DOHH2 (cell line): Measurements from ENCODE around the gene FAM180A.
"Not testable (repeated sequence)": the region's sequence is repeated elsewhere in the genome, so short reads cannot be mapped to it uniquely, and the experiment has no call there.

Source experiments
- H3F3A ChIP-seq: fragments of 200-600 bp; sonication (generic), shearing (Covaris generic); 2 replicates; pipeline ENCODE4 v1.6.0; 2016; ENCODE audit warnings: antibody characterized with exemption, mild to moderate bottlenecking; ENCODE audit not compliant: control insufficient read depth, insufficient read depth
- H3K27ac ChIP-seq: fragments of 200-600 bp; sonication (generic); 2 replicates; pipeline ENCODE4 v1.5.1; 2014; ENCODE audit warnings: low read depth, mild to moderate bottlenecking, low read length, moderate library complexity
- H3K27me3 ChIP-seq: fragments of 200-600 bp; sonication (generic); 2 replicates; pipeline ENCODE4 v1.6.1; 2014; ENCODE audit warnings: mild to moderate bottlenecking, low read length, mixed read lengths; ENCODE audit not compliant: control insufficient read depth
- H3K36me3 ChIP-seq: fragments of 200-600 bp; sonication (generic); 2 replicates; pipeline ENCODE4 v1.6.1; 2014; ENCODE audit warnings: mild to moderate bottlenecking, low read length, moderate library complexity, mixed read lengths; ENCODE audit not compliant: control insufficient read depth
- H3K4me1 ChIP-seq: fragments of 200-600 bp; sonication (generic); 2 replicates; pipeline ENCODE4 v1.6.1; 2014; ENCODE audit warnings: mild to moderate bottlenecking, low read length, mixed read lengths; ENCODE audit not compliant: control insufficient read depth
- H3K4me2 ChIP-seq: fragments of 200-600 bp; sonication (generic); 2 replicates; pipeline ENCODE4 v1.6.0; 2014; ENCODE audit warnings: mild to moderate bottlenecking, low read length, moderate library complexity
- H3K4me3 ChIP-seq: fragments of 200-600 bp; sonication (generic); 2 replicates; pipeline ENCODE4 v1.5.1; 2014; ENCODE audit warnings: mild to moderate bottlenecking, low read length, mixed read lengths
- H3K79me2 ChIP-seq: fragments of 200-600 bp; sonication (generic); 2 replicates; pipeline ENCODE4 v1.6.1; 2014; ENCODE audit warnings: mild to moderate bottlenecking, low read length, mixed read lengths; ENCODE audit not compliant: control insufficient read depth
- H3K9me2 ChIP-seq: fragments of 200-600 bp; sonication (generic); replicated peaks from 2 replicates; pipeline ENCODE4 v1.6.1; 2014; ENCODE audit warnings: mild to moderate bottlenecking, low read length, mixed read lengths; ENCODE audit not compliant: control insufficient read depth
- H3K9me3 ChIP-seq: fragments of 200-600 bp; sonication (generic); 2 replicates; pipeline ENCODE4 v1.6.1; 2014; ENCODE audit warnings: antibody characterized with exemption, low read length, mixed read lengths; ENCODE audit not compliant: control insufficient read depth, insufficient read depth
- H4K20me1 ChIP-seq: fragments of 200-600 bp; sonication (generic); 2 replicates; pipeline ENCODE4 v1.6.0; 2014; ENCODE audit warnings: low read depth, mild to moderate bottlenecking, antibody characterized with exemption, low read length, moderate library complexity; ENCODE audit not compliant: control insufficient read depth, insufficient read depth
- EZH2phosphoT487 ChIP-seq: fragments of 200-600 bp; sonication (generic); IDR thresholded peaks from 2 replicates; pipeline ENCODE4 v1.6.1; 2017; ENCODE audit warnings: borderline replicate concordance, mild to moderate bottlenecking, antibody characterized with exemption, low read length, moderate library complexity, mixed read lengths
- TF ChIP-seq, protein P1 (sequence below): fragments of 200-600 bp; sonication (generic); IDR thresholded peaks from one replicate; pipeline ENCODE4 v1.5.1; 2014; ENCODE audit warnings: antibody characterized with exemption, mild to moderate bottlenecking, low read depth, low read length; ENCODE audit not compliant: poor library complexity, severe bottlenecking

Gene FAM180A

DNA sequence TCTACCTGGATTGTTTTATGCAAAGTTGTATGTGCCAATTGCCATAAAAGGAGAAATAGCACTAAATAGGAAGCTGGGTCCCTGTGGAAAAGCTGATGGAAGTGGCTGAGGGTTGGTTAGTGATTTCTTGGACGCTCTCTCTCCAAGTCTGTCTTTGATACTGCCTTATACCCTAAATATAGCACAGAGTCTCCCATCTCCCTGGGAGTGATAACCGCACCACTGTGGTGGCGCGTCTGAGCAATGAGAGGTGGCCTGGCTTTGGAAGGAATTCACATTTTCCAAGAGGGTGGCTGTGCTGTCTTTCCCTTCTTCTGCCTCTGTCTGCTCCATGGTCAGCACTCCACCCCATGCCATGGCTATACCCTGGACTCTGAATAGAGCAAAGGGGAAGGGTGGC is 55.1 kb downstream of the FAM180A start:
- no peak overlapping the region for H3K27ac ChIP-seq
- H3K27me3 ChIP-seq = no peaks in the 10 kb centered on the region
- H3K36me3 ChIP-seq = no peaks in the 10 kb centered on the region

DNA sequence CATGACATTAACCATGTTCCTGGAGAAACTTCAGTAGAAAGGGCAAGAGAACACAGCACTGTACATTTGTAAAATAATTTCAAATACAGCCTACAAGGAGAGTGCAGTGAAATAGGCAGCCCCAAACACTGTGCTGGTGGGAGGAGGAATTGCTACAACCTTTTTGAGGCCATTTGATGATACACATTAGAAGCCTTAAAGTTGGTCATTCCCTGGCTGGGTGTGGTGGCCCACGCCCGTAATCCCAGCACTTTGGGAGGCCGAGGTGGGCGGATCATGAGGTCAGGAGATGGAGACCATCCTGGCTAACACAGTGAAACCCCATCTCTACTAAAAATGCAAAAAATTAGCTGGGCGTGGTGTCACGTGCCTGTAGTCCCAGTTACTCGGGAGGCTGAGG is 56.0 kb downstream of the FAM180A start:
- H3K36me3 ChIP-seq, H3K9me2 ChIP-seq: not testable (repeated sequence)

More for the DNA sequence above, 55.1 kb downstream of the FAM180A start:
- Histone ChIP-seq H3K4me3 (no peak overlapping the region), H3K9me2 (no peaks in the 10 kb centered on the region), H3F3A (no peaks in the 10 kb centered on the region), H3K4me1 (no peaks in the 10 kb centered on the region), H3K4me2 (no peak overlapping the region), H3K79me2 (no peaks in the 10 kb centered on the region), H4K20me1 (no peaks in the 10 kb centered on the region), H3K9me3 (no peaks in the 10 kb centered on the region)
- TF ChIP-seq EZH2phosphoT487 = no peak
- TF ChIP-seq, protein P1, sequence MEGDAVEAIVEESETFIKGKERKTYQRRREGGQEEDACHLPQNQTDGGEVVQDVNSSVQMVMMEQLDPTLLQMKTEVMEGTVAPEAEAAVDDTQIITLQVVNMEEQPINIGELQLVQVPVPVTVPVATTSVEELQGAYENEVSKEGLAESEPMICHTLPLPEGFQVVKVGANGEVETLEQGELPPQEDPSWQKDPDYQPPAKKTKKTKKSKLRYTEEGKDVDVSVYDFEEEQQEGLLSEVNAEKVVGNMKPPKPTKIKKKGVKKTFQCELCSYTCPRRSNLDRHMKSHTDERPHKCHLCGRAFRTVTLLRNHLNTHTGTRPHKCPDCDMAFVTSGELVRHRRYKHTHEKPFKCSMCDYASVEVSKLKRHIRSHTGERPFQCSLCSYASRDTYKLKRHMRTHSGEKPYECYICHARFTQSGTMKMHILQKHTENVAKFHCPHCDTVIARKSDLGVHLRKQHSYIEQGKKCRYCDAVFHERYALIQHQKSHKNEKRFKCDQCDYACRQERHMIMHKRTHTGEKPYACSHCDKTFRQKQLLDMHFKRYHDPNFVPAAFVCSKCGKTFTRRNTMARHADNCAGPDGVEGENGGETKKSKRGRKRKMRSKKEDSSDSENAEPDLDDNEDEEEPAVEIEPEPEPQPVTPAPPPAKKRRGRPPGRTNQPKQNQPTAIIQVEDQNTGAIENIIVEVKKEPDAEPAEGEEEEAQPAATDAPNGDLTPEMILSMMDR = no peak

DNA sequence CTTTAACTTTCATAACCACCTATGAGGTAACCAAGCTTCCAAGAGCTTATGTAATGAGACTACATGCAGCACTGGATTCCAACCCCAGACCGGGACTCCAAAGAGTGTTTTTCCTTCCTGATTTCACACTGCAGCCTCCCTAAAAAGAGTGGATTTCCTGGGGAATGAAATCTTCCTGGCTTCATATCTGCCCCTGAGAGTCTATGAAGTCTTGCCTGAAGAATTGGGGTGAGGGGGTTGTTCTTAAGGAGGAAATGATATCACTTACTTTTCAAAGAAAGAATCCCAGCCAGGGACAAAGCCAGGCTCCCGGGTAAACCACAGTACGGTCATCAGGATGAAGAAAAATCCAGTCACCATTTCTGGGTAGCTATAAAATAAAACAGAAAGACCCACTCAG is 56.6 kb downstream of the FAM180A start:
- Histone ChIP-seq H3K4me2 (no peak overlapping the region), H3K4me3 (no peak overlapping the region), H3K79me2 (no peaks in the 10 kb centered on the region), H4K20me1 (no peaks in the 10 kb centered on the region), H3K9me3 (no peaks in the 10 kb centered on the region), H3K4me1 (no peaks in the 10 kb centered on the region), H3F3A (no peaks in the 10 kb centered on the region), H3K27ac (no peak overlapping the region), H3K27me3 (no peaks in the 10 kb centered on the region), H3K36me3 (no peaks in the 10 kb centered on the region), H3K9me2 (no peaks in the 10 kb centered on the region)
- no peak for TF ChIP-seq EZH2phosphoT487
- TF ChIP-seq, protein P1 = no peak

More for the DNA sequence above, 56.0 kb downstream of the FAM180A start:
- H3F3A ChIP-seq, H3K27ac ChIP-seq, H3K27me3 ChIP-seq, H3K4me1 ChIP-seq, H3K4me2 ChIP-seq, H3K79me2 ChIP-seq, H3K9me3 ChIP-seq, H3K4me3 ChIP-seq, H4K20me1 ChIP-seq: not testable (repeated sequence)

DNA sequence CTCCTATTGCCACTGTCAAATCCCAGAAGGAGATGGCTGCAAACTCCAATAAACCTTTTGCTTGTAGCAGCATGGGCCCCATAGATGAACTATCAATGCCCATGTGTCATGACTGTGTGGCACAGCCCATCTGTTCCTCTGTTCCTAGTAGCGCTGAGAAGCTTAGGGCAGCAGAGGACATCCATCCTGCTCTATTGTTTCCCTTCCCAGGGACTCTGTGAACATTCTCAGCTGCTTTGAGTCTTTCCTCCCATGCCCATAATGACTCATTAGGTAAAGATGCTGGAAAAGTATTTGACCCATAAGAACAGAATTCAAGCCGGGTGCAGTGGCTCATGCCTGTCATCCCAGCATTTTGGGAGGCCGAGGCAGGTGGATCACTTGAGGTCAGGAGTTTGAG is 58.0 kb downstream of the FAM180A start:
- TF ChIP-seq, protein P1 = no peak
- TF ChIP-seq EZH2phosphoT487 = no peak
- Histone ChIP-seq H3K4me1 (no peaks in the 10 kb centered on the region), H3K36me3 (no peaks in the 10 kb centered on the region), H3F3A (no peaks in the 10 kb centered on the region), H3K4me2 (no peak overlapping the region), H3K27ac (no peak overlapping the region), H4K20me1 (no peaks in the 10 kb centered on the region), H3K9me3 (no peaks in the 10 kb centered on the region), H3K4me3 (no peak overlapping the region), H3K79me2 (no peaks in the 10 kb centered on the region), H3K27me3 (no peaks in the 10 kb centered on the region), H3K9me2 (no peaks in the 10 kb centered on the region)
